ENCODE measurements around the gene ASF1B. TPM values are rescaled to one million over a fixed set of nuclear protein-coding genes. Genes with fewer than 3 reads are reported as not detected.

ASF1B gene
- total RNA-seq, 1 donor from 2014 or later, result 90.2 TPM

DNA sequence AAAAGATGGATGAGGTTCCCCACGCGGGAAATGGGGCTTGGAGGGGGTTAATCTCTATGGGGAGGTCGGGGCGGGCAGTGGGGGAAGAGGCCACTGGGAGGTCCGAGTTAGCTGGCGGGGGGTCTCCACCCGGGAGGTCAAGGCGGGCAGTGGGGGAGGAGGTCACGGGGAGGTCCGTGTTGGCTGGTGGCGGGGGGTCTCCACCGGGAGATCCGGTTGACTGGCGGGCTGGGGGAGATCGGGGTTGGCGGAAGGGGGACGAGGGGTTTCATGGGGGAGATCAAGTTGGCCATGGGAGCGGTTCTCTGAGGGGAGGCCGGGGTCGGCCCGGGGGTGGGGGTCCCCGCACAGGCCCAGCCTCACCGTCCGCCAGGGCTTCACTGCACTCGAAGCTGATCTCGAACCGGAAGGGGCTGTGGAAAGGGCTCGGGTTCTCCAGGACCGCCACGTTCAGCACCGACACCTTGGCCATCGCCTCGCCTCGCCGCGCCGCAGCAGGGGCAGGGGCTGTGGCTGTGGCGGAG lies 342 bp downstream of the ASF1B start:
- Mint-ChIP-seq H3K4me1 (peaks cover 35% of the 10 kb centered on the region), H3K4me3 (peak overlapping the region; percentile 83), H3K9me3 (no peaks in the 10 kb centered on the region), H3K27me3 (no peaks in the 10 kb centered on the region), H3K36me3 (ENCODE audit: low read depth) (peaks cover 25% of the 10 kb centered on the region), H3K27ac (peak overlapping the region; percentile 96)
- no peak for DNase-seq
- intact Hi-C loops (cut with micrococcal nuclease), result loop anchor here (1.0 to 5.0 kb wide), 8 partner anchors 18 to 341 kb away; partner anchors contain the start of genes SAMD1 and ZSWIM4

- Mint-ChIP-seq H3K4me3 (peak overlapping the region; percentile 83), H3K27ac (peak overlapping the region; percentile 96), H3K4me1 (peaks cover 34% of the 10 kb centered on the region), H3K9me3 (no peaks in the 10 kb centered on the region), H3K36me3 (ENCODE audit: low read depth) (peaks cover 23% of the 10 kb centered on the region), H3K27me3 (no peaks in the 10 kb centered on the region)
- no peak for DNase-seq
- intact Hi-C loops (cut with micrococcal nuclease), result loop anchor here (5.0 kb wide), 2 partner anchors 53 to 232 kb away; no protein-coding TSS in a partner anchor
Observed at GRCh38 chr19:14135355-14135754, 1.0 kb downstream of the ASF1B start.

DNA sequence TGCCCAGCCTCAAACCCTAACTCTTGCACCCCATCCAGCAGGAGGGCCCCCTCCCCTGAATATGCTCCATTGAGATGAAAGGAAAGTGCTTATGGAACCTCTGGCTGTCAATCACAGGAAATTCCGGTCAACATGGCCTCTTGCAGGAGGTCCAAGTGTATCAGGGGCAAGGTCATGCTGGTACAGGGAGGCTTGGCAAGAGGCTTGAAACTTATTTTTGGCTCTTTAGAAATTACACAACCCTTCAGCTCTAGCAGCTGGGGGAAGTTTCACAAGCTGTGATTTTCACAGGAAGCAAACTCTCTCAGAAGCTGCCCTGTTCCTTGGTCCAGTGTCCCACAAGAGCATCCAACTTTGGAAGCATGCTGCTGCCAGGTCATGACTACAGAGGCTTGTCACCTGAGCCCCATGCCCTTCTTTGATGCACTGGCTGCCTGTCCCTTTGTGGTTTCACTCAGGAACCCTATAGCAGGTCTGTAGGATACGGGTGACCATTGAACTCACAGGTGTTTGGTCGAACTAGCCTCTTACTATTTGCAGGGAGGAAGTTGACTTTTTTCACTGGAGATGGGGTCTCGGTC lies 8.4 kb downstream of the ASF1B start:
- Mint-ChIP-seq H3K36me3 (ENCODE audit: low read depth) (peaks cover 30% of the 10 kb centered on the region), H3K9me3 (no peaks in the 10 kb centered on the region), H3K27ac (no peak overlapping the region), H3K4me1 (peaks cover 2% of the 10 kb centered on the region), H3K27me3 (no peaks in the 10 kb centered on the region), H3K4me3 (no peak overlapping the region)
- intact Hi-C loops (cut with micrococcal nuclease), result no loop called here
- DNase-seq, result no peak

DNA sequence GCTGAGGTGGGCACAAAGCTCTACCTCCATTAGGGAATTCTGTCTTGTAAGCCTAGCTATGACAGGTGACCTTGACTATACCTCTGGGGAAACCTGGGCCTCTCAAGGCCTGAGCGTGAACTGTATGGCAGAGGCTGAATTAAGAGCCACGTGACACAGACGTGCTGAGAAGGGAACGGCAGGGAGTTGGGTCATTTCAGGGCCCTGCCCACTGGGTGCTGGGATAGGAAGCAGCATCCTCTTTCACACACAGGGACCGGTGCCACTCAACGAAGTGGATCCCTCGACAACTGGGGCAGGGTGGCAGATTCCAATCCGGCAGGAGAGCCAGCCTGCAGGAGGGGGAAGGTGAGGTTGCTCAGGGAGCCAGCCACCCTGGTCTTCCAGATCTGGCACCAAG lies 9.2 kb downstream of the ASF1B start:
- Mint-ChIP-seq H3K27me3 (no peaks in the 10 kb centered on the region), H3K36me3 (ENCODE audit: low read depth) (peaks cover 35% of the 10 kb centered on the region), H3K27ac (no peak overlapping the region), H3K4me3 (no peak overlapping the region), H3K9me3 (no peaks in the 10 kb centered on the region), H3K4me1 (peaks cover 1% of the 10 kb centered on the region)
- no peak for DNase-seq
- intact Hi-C loops (cut with micrococcal nuclease), result no loop called here

DNA sequence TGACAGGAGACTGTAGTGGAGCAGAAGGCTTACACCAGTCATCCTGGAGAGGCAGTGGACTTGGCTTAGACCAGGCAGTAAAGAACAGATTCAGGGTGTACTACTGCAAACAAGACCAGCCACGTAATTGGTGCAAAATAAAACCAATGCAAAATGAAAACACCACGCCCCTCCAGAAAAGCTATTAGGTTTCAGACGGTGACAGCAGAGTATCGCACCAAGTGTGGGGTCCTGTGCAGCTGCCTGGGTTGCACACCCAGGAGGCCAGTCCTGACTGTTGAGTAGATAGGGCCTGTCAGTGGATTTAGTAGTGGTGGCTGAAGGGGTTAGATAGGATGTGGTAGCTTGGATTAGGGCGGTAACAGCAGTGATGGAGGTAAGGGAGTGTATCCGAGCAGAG lies 13.5 kb downstream of the ASF1B start:
- H3K4me1 Mint-ChIP-seq, result peaks cover 11% of the 10 kb centered on the region
- H3K27me3 Mint-ChIP-seq, result no peaks in the 10 kb centered on the region
- no peaks in the 10 kb centered on the region for H3K9me3 Mint-ChIP-seq
- peak overlapping the region; percentile 34 for H3K27ac Mint-ChIP-seq
- DNase-seq, result no peak
- H3K4me3 Mint-ChIP-seq, result no peak overlapping the region
- peaks cover 34% of the 10 kb centered on the region for H3K36me3 Mint-ChIP-seq (ENCODE audit: low read depth)
- intact Hi-C loops (cut with micrococcal nuclease), result no loop called here

- Mint-ChIP-seq H3K36me3 (ENCODE audit: low read depth) (peaks cover 22% of the 10 kb centered on the region), H3K4me1 (peaks cover 25% of the 10 kb centered on the region), H3K27me3 (no peaks in the 10 kb centered on the region), H3K4me3 (no peak overlapping the region), H3K9me3 (no peaks in the 10 kb centered on the region), H3K27ac (no peak overlapping the region)
- DNase-seq, result no peak
- intact Hi-C loops (cut with micrococcal nuclease), result no loop called here
Observed at GRCh38 chr19:14120497-14120780, 15.9 kb downstream of the ASF1B start.

- intact Hi-C loops (cut with micrococcal nuclease), result loop anchor here (2.0 to 10.0 kb wide), 3 partner anchors 39 to 845 kb away; no protein-coding TSS in a partner anchor
- no peak for DNase-seq
- Mint-ChIP-seq H3K36me3 (ENCODE audit: low read depth) (peaks cover 21% of the 10 kb centered on the region), H3K4me1 (peaks cover 26% of the 10 kb centered on the region), H3K9me3 (no peaks in the 10 kb centered on the region), H3K4me3 (no peak overlapping the region), H3K27ac (no peak overlapping the region), H3K27me3 (no peaks in the 10 kb centered on the region)
Observed at GRCh38 chr19:14119644-14120496, 16.5 kb downstream of the ASF1B start.

- H3K27me3 Mint-ChIP-seq, result no peaks in the 10 kb centered on the region
- no peak for DNase-seq
- peak overlapping the region; percentile 94 for H3K4me3 Mint-ChIP-seq
- H3K9me3 Mint-ChIP-seq, result no peaks in the 10 kb centered on the region
- peaks cover 30% of the 10 kb centered on the region for H3K4me1 Mint-ChIP-seq
- intact Hi-C loops (cut with micrococcal nuclease), result loop anchor here (2.0 to 10.0 kb wide), 3 partner anchors 38 to 844 kb away; no protein-coding TSS in a partner anchor
- peak overlapping the region; percentile 94 for H3K27ac Mint-ChIP-seq
- peaks cover 15% of the 10 kb centered on the region for H3K36me3 Mint-ChIP-seq (ENCODE audit: low read depth)
Observed at GRCh38 chr19:14119146-14119545, 17.2 kb downstream of the ASF1B start.

GRCh38 chr19:14118165-14119051 lies 18.0 kb downstream of the ASF1B start:
- peak overlapping the region; percentile 94 for H3K27ac Mint-ChIP-seq
- peaks cover 15% of the 10 kb centered on the region for H3K36me3 Mint-ChIP-seq (ENCODE audit: low read depth)
- peak; percentile 81 for DNase-seq
- peaks cover 34% of the 10 kb centered on the region for H3K4me1 Mint-ChIP-seq
- H3K27me3 Mint-ChIP-seq, result no peaks in the 10 kb centered on the region
- peak overlapping the region; percentile 94 for H3K4me3 Mint-ChIP-seq
- H3K9me3 Mint-ChIP-seq, result no peaks in the 10 kb centered on the region
- intact Hi-C loops (cut with micrococcal nuclease), result loop anchor here (1.0 to 10.0 kb wide), 4 partner anchors 18 to 844 kb away; partner anchors contain the start of gene ASF1B

GRCh38 chr19:14117668-14118164 lies 18.7 kb downstream of the ASF1B start, which contains the start of gene PRKACA:
PRKACA (minus strand) TSS chr19:14117762; CDS start chr19:14117547, 215 bp downstream.
- Mint-ChIP-seq H3K4me3 (peak within 1 kb of the TSS; percentile 98), H3K9me3 (no peaks in the 10 kb centered on the region), H3K27me3 (no peaks in the 10 kb centered on the region), H3K4me1 (peaks cover 34% of the 10 kb centered on the region), H3K27ac (peak within 1 kb of the TSS; percentile 94), H3K36me3 (ENCODE audit: low read depth) (peaks cover 12% of the 10 kb centered on the region)
- peak; percentile 100 for DNase-seq
- intact Hi-C loops (cut with micrococcal nuclease), result loop anchor here (1.0 to 10.0 kb wide), 6 partner anchors 19 to 843 kb away; partner anchors contain the start of gene ASF1B

DNA sequence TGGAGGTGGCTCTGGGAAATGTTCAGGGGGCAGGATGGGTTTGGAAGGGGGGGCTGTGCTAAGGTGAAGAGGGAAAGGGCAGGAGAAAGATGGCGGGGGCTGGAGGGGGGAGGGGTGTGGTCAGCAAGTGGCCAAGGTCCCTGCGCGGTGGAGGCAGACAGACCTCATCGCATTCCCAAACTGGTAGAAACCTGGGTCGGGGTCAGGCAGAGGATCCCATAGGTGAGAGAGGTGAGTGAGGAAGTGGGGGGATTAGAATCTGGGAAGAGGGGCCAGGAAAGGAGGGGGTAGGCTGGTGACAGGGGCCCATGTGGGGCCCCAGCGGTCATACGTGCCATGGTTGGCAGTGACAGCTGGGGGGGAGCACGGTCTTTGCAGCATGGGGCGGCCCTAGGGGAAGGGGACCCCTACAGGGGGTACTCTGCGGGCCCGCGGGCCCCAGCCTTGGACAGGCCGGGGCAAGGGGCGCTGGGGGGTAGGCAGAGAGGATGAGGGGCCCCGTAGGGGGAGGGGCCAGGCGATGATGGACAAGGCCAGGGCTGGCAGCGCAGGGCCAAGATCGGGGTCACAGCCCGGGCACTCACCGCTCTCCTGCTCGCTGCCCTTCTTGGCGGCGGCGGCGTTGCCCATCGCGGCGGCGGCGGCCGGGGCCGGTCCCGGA lies 19.3 kb downstream of the ASF1B start:
- Mint-ChIP-seq H3K27ac (peak overlapping the region; percentile 80), H3K27me3 (no peaks in the 10 kb centered on the region), H3K9me3 (no peaks in the 10 kb centered on the region), H3K4me1 (peaks cover 35% of the 10 kb centered on the region), H3K4me3 (peak overlapping the region; percentile 98), H3K36me3 (ENCODE audit: low read depth) (peaks cover 8% of the 10 kb centered on the region)
- no peak for DNase-seq
- intact Hi-C loops (cut with micrococcal nuclease), result loop anchor here (1.0 to 10.0 kb wide), 4 partner anchors 26 to 842 kb away; no protein-coding TSS in a partner anchor

DNA sequence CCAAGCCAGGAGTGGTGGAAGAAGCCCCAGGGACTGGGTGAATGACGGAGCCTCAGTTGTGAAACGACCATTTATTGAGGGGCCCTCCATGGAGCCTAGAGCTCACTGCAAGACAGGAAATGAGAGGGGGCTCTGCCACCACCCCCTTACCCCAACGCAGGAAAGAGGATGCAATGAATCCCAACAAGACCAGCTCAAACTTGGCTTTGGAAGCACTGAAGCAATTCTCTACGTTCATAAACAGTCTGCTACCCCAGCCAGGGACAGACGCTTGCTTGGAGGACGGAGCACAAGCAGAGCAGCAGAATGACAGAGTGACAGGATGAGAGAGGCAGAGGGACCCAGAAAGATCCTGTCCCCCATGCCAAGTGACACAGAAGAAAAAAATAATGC lies 19.9 kb downstream of the ASF1B start:
- Mint-ChIP-seq H3K27me3 (no peaks in the 10 kb centered on the region), H3K4me1 (peaks cover 40% of the 10 kb centered on the region), H3K4me3 (peak overlapping the region; percentile 98), H3K9me3 (no peaks in the 10 kb centered on the region), H3K36me3 (ENCODE audit: low read depth) (peaks cover 8% of the 10 kb centered on the region), H3K27ac (peak overlapping the region; percentile 80)
- peak; percentile 69 for DNase-seq
- intact Hi-C loops (cut with micrococcal nuclease), result loop anchor here (5.0 to 10.0 kb wide), 2 partner anchors 519 to 842 kb away; no protein-coding TSS in a partner anchor
